ENCODE data around the gene COMMD1.

DNA sequence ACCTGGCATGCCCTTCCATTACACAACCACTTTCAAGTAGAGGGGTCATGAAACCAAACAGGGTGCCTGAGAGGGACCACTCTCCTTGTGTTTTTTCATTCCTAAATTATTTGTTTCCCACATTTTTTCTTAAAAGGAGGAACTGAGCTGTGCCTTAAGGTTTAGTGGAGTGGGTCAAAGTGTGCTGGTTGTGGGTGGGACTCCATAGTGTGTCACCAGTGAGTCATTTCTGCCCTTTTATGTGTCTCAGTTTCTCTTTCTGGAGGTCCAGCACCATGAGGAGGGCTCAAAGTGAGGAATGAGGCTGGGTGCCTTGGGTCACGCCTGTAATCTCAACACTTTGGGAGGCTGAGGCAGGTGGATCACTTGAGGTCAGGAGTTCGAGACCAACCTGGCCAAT, 37.8 kb downstream of the COMMD1 start:
- no peak for TF ChIP-seq POLR2A (IDR thresholded peaks at IDR 0.05)
- TF ChIP-seq, protein P1, sequence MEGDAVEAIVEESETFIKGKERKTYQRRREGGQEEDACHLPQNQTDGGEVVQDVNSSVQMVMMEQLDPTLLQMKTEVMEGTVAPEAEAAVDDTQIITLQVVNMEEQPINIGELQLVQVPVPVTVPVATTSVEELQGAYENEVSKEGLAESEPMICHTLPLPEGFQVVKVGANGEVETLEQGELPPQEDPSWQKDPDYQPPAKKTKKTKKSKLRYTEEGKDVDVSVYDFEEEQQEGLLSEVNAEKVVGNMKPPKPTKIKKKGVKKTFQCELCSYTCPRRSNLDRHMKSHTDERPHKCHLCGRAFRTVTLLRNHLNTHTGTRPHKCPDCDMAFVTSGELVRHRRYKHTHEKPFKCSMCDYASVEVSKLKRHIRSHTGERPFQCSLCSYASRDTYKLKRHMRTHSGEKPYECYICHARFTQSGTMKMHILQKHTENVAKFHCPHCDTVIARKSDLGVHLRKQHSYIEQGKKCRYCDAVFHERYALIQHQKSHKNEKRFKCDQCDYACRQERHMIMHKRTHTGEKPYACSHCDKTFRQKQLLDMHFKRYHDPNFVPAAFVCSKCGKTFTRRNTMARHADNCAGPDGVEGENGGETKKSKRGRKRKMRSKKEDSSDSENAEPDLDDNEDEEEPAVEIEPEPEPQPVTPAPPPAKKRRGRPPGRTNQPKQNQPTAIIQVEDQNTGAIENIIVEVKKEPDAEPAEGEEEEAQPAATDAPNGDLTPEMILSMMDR (IDR thresholded peaks at IDR 0.05), result no peak

Data from gastroesophageal sphincter (tissue), 3 donors.